Fibroblast of skin of abdomen (primary cell): ENCODE results near the gene GRID2.
"Not testable (repeated sequence)": the region's sequence is repeated elsewhere in the genome, so short reads cannot be mapped to it uniquely, and the experiment has no call there.

Source experiments
- DNase-seq: peaks from one replicate; pipeline ENCODE4 v3.0.0-alpha.2; 2013

The GRID2 gene

DNA sequence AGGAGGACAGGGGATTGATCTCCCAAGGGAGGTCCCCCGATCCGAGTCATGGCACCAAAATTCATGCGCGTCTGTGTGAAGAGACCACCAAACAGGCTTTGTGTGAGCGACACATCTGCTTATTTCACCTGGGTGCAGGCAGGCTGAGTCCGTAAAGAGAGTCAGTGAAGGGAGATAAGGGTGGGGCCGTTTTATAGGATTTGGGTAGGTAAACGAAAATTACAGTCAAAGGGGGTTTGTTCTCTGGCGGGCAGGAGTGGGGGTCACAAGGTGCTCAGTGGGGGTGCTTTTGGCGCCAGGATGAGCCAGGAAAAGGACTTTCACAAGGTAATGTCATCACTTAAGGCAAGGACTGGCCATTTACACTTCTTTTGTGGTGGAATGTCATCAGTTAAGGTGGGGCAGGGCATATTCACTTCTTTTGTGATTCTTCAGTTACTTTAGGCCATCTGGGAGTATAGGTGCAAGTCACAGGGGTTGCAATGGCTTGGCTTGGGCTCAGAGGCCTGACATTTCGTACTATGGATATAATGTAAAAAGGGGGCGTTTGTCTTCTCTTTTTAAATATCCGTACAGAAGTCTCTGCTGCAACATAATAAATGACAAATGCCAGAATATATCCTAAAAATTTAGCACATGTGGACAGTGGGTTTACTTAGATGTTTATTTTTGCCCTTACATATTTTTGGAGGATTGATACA lies 140.5 kb downstream of the GRID2 start:
- not testable (repeated sequence) for DNase-seq

DNA sequence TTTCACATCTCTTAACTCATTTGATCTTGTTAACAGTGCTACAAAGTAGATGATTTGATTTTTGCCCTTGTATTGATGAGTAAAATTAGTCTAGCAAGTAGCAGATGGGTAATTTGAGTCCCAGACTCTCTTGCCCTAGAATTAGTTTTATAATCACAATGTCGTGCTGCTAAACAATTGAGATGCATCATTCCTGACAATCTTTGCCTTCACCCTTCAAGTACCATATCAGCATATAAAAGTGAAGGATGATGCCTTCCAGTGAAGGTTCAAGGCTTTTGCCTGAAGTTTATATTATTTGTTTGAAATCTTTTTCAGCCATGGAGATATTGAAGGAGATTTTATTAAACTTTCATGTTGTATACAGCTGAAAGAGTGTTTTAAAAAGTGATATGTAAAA lies 141.4 kb downstream of the GRID2 start:
- DNase-seq, result no peak

DNA sequence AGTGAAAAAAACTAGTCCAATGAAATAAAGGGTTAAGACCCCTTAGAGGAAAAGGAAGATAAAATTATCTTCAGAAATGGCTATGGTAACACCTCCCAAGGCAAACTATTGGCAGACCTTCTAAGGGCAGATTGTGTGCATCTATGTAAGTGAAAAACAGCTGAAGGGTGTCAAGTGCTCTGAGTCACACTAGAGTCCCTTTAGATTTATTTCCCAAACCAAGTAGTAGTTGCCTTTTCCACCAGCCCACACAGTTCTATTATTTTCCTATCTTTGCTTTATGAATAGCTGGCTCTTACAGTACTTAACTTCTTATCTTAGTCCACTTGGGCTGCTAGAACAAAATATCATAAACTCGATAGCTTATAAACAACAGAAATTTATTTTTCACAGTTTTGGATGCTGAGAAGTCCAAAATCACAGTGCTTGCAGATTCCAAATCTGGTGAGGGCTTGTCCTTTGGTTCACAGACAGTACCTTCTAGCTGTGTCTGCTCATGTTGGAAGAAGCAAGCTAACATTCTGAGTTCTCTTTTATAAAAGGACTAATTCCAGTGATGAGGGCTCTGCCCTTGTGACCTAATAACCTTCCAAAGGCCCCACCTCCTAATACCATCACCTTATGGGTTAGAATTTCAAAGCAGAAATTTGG lies 143.6 kb downstream of the GRID2 start:
- DNase-seq, result no peak

DNA sequence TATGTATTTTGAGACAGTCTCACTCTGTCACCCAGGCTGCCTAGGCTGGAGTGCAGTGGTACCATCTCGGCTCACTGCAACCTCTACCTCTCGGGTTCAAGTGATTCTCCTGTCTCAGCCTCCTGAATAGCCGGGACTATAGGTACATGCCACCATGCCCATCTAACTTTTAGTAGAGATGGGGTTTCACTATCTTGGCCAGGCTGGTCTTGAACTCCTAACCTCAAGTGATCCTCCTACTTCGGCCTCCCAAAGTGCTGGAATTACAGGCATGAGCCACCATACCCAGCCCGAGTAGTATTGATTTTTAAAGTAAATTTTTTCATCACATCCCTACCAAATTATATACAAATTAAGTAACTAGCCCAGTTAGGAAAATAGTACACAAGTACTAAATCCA lies 144.4 kb downstream of the GRID2 start:
- not testable (repeated sequence) for DNase-seq

DNA sequence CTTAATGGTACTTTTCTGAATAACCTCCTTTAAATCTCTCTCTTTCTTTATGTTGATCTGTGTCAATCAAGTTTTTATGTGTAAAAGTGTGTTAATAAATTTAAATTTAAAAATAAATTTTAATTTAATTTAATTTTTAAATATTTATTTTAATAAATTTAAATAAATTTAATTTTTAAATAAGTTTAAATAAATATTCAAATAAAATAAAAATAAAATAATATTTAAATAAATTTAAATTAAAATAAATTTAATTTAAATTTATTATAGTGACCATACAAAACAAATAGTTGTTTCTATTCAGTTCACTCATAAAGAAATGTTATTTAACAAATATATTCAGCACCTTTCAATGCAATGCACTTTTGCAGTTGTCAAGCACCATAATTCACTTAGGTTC lies 146.9 kb downstream of the GRID2 start:
- DNase-seq, result no peak

DNA sequence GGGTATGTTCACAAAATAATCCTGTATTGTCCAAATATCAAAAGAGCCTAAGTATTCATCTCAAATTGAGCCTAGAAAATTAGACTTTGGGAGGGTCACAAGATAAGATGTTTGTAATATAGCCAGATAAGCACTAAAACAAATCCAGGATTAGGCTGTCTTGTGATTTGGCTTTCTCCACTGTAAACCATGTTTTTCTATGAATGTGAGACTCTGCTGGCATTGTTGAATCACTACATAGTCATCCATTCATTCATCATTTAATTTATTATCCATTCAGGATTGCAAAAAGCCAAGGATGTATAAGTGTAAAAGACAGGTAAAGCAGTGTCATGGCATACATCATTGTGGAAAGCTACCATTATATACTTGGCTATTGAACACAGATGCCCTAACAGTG lies 148.0 kb downstream of the GRID2 start:
- no peak for DNase-seq

DNA sequence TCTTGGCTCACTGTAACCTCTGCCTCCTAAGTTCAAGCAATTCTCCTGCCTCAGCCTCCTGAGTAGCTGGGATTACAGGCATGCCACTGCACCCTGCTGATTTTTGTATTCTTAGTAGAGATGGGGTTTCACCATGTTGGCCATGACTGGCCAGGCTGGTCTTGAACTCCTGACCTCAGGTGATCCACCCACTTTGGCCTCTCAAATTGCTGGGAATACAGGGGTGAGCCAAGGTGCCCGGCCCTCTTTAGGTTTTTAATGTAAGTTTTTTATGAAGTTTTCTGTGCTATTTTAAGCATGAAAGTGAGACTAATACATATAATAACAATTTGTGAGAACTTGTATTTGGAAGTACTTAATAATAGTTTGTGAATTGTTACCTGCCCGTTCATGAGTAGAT lies 148.6 kb downstream of the GRID2 start:
- DNase-seq, result not testable (repeated sequence)

DNA sequence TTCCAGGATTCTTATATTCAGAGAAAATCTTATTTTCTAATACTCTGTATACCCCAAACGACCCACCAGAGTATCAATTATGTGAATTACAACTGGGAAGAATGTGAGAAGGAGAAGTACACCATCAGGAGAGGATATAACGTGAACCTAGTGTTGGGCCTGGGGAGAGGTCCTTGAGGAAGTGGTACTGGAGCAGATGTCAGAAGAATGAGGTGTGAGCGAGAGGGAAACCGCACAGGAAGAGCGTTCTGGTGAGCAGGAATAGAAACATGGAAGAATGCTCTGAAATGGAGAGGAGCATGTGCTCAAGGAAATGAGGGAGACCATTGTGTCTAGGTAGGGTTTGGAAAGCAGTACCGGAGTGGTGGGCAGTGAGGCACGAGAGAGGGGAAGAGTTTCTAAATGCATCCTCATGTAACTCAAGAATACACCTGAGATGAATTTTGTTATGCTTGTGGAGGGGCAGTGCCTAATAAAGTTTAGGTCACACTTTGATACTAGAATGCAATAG lies 151.6 kb downstream of the GRID2 start:
- no peak for DNase-seq

DNA sequence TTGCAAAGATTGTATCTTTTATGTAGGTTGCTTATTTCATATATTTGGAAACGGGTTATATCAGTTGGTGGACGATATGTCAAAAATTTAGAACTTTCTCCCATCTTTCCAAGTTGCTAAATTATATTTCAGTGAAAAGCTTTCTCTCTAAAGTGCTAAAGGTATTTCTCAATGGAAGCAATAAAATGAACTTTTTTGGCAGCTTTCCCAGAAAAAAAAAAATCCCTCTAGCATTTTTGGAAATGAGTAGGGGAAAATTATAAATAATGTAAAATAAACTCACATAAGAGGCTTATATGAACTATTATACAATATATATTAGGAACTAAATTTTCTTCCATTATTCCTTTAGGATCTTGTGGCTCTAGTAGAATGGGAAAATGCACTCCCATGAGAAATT lies 152.2 kb downstream of the GRID2 start:
- no peak for DNase-seq

DNA sequence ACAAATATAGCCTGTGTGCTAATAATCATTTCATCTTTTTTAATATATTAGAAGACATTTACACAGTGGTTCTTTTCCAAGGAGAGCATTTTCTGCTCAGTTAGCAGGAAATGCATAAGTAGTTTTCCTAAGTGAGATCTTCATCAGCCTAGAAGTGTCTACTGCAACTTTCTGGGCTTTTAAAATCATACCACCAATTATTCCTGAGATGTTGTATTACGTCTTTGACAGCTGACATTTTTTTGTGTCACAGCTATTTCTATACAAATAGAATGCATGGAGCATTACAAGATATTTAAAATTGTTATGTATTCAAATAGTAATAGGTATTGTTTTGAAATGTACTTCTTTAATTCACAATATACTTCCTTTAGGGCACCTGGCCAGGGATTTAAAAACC lies 158.0 kb downstream of the GRID2 start:
- DNase-seq, result no peak

DNA sequence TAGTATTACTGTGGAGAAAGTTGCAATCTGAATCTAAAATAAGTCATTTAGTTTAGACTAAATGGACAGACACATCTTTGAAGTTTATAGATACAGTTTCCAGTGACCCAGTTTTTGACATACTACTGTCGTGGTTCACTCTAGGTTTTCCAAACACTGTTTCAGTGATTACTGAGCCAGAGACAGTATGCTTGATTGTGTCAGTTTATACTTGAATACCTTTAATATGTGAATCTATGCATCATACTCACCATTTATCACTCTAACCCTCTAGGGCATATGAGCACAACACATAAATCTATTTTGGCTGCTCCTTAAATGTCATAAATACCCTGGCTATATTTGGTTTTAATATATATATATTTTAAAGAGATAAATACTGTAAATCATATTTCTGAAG lies 173.5 kb downstream of the GRID2 start:
- no peak for DNase-seq

DNA sequence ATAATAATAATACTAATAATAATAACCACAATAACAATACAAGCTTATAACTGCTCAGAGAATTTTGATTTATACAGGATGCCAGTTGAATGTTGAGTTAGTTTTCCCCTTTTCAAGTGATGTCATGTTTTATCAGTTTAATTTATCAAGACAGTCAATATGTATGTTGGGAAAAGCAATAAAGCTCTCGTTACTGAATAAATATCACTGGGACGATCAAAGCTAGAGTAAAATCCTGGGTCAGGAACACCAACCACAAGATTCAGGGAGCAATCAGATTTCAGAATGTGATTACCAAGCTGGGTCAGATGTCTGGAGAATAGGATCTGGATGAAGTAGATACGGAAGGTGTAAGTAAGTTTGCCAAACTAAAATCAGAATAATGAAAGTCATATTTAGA lies 179.6 kb downstream of the GRID2 start:
- DNase-seq, result no peak

DNA sequence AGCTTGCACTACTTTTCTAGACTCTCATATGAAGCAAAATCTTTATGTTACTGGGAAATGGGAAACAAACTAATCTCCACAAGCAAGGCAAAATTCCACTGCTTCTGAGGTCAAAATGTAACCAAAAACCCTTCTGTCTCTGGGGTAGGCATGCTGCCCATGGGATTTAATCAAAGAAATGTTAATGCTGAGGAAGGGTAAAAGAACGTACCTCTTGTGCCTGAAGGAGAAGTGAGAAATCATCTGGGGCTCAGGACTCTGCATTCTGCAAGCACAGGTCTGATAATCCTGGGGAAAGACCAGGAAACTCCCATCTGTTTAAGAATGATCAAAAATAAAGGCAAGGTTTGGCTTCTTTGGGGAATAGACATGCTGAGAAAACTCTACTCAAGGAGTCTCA lies 184.7 kb downstream of the GRID2 start:
- no peak for DNase-seq

DNA sequence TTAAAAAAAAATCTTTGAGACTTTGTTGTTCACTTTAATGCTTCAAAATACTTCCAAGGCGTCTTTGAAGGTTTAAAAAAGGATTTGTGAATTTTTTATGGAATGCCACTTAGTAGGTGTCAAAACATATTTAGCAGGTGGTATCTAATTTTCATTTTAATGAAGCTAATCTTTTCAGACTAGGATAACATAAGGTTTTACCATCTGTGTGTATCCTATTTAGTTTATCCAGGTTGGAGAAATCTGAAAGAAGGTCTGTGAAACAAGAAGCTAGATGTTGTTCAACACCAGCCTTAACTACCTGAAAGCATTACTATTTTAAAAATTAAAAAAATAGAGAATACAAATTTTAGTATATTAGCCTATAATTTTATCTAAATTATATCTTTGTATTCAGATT lies 193.4 kb downstream of the GRID2 start:
- DNase-seq, result no peak

DNA sequence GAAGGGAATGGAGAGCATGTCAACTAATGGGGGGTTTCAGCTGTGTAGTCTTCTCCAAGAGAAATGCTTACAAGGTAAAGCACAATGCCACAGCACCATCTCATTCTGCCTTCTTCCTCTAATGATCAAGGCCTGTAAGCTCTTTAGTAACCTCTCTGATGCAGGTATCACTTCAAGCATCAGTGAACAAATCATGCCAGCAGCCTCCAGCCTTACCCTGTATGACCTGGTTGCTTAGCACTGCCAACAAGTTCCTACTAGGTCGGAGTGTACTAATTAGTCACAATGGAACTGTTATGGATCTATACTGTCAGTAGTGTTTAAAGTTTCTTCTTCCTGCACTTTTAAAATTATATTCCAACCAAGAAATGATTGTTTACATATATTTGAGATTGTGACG lies 197.7 kb downstream of the GRID2 start:
- no peak for DNase-seq

DNA sequence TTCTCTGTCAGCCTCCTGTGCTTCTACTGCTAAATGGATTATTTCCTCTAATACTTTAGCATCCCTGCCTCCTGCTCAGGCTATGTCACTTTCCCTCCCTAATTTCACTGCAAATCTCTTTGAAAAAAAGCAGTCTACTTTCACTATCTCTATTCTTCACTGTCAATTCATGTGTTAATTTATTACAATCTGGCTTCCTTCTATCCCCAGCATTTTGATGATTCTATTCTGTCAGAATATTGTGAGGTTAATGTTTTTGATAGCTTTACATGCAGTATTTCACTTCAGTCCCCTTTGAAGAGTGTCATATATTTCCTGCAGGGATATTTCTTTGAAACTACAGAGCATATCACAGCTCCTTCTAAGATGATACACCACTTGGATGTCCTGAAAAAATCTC lies 203.2 kb downstream of the GRID2 start:
- DNase-seq, result no peak

DNA sequence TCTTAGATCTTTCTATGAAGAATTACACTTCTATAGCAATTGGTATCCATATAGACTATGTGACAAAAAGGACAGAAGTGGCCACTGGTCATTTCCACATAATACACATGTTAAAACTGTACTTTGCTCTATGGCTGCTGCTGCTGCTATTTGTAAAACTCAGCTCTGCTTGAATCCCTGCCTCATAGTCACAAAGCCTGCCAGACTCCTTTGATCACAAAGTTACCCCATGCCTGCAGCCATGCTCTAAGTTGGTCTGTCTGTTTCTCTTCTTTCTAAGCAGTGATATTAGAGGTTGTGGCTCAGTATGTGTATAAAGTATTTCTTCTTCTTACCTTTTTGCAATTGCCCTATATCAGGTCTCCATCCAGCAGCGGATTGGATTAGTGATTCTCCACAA lies 210.9 kb downstream of the GRID2 start:
- no peak for DNase-seq

DNA sequence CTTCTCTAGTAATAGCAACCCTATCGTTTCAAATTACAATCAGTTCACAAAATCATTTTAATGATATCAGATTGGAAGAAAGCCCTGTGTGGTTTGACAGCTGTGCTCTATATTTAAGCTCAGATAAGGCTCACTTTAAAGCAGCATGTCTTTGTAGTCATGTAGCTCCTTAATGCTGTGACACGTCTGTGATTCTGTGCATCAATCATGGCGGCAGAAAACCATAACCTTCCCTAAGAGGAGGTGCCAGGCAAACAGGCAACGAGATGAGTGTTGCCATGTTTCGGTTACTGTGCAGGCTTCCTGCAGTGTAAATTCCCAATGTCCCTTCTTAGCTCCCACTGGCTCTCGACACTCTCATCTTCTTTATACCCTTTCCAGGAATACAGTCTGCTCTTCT lies 212.7 kb downstream of the GRID2 start:
- DNase-seq, result no peak

DNA sequence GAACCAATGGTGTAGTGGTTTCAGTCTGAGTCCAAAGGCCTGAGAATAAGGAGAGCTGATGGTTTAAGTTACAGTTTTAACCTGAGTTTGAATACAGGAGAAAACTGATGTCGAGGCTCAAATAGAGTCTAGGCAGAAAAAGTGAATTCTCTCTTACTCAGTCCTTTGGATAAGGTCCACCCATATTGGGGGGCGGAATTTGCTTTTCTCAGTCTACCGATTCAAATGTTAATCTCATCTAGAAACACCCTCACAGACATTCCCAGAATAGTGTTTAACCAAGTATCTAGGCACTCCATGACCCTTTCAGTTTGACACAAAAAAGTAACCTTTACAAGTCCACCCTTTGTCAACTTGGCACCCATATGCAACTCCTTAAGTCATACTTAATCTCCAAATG lies 216.0 kb downstream of the GRID2 start:
- DNase-seq, result no peak

DNA sequence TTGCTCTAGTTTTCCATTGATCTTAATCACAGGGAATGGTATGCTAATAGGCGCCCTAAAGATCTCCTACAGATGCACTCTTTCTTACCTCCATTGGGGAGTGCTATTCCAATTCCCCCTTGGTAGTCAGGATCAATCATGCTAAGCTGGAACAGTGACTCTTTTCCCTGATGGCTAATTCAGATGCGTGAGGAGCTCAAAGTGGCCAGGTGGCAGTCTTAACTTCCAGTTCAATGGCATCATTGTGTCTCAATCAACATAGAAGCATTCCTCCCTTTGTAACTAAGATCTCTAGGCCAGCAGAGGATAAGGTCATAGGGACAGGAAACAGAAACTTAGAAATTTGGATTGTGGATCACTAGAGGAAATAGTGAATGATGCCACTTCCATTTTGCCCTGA lies 216.8 kb downstream of the GRID2 start:
- no peak for DNase-seq

DNA sequence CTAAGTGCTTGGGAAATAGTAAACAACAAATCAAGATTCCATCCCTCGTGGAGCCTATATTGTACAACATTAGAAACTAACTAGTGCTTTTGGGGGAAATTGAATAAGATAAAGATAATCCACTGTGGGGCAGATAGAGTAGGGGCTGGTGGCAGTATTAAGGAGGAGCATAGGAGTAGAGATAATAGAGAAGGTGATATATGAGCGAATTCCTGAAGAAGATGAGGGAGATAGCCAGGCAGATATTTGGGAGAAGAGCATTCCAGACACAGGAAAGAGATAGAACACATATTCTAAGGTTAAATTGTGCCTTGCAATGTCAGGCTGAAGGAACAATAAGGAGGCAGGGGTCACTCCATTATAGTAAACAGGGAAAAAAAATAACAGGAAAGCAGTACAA lies 218.2 kb downstream of the GRID2 start:
- DNase-seq, result no peak

DNA sequence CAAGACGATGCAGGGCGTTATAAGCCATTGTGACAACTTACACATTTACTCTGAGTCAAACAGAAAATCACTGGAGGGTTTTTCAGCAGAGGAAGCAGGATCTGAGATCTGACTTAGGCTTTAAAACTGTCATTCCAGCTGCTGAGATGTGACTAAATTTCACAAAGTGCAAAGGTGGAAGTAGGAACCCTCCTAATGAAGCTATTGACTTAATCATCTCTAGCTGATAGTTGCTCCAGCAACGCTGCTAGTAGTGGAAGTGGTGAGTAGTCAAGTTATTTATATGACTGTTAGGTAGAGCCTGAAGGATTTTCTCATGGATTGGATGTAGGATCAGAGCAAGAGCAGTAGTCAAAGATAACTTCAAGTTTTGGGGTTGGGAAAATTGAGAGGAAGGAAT lies 218.6 kb downstream of the GRID2 start:
- DNase-seq, result no peak

DNA sequence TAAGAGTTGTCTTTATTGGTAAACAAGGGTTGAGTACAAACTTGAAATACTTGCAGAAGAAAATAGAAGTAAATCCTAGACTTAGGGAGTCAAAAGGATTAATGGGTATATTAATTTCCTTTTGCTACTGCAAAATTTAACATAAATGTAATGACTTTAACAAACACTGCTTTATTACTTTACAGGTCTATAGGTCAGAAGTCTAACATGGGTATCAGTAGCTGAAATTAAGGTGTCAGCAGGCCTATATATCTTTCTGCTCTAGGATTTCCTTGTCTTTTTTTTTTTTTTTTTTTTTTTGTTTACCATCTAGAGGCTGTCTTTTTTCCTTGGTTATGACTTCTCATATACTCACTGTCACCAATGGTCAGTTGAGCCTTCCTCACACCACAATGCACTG lies 220.4 kb downstream of the GRID2 start:
- no peak for DNase-seq

DNA sequence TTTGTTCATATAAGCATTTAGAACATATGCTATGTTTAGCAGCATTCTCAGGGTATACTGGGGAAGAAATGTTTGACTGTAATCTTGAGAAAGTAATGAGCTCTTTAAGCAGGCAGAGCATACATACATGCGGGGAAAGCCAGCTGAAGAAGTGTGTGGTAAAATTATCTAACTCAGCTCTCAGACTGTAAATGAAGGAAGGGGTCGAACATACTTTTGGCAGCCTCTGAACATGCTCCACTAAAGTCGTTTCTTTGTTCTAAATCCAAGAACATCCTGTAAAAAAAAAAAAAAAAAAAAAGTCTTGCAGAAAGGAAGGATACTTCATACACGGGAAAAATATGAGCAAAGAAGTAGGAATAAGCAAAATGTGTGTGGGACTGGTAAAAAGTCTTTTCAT lies 224.8 kb downstream of the GRID2 start:
- DNase-seq, result no peak

DNA sequence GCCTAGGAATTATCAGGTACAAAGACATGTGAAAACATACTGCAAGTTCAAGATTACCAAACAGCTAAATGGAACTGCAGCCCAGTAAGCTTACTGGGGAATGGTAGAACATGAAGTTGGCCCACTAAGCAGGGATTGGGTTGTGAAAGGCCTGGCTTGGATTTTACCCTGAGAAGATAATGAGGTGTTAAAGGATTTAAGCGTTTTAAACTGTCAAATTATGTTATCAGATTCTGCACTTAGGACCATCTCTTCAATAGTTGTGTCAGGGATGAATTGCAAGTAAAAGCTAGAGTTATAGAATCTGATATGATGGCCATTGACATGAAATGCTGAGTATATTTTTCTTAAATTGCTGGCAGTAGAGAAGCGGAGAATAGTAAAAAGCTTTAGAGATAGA lies 225.7 kb downstream of the GRID2 start:
- no peak for DNase-seq
